Measurements from ENCODE around the gene NR5A2. TPM values are rescaled to one million over a fixed set of nuclear protein-coding genes. Genes with fewer than 3 reads are reported as not detected.

NR5A2 gene
- total and polyA plus RNA-seq, 10 of the 15 experiments (the other 5 are each of a cell fraction or from before 2014, with no cell fraction given): 0.02 to 0.60 (median 0.15) TPM; not detected in 1

DNA sequence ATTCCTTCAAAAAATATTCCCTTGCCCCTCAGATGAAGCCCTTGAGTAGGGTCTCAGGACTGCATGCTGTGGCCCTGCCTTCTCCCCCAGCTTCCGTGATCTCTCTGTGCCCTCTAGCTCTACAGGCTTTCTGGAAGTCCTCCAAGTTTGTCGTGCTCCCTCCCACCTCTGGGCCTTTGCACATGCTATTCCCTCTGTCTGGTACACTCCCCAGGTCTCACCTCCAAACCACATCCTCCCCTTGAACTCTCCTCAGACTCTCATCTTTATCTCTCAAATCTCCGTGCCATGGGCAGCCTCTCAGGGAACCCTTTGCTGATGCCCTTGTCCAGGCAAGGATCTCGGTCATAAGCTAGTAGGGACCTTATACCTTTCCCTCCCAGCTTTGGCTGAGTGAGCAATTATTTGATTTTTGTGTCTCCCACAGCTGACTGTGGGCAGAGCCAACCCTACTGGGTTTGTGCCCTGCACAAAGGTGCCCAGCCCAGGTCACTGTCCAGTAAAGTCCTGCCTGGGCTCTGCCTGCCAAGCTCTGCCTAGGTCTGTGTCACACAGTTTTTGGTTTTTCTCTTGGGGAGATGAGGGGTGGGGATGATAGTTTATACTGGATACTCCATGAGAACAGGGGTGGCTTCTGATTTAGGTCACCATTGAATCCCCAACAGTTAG is 194.2 kb downstream of the NR5A2 start:
- whole genome bisulfite sequencing (ENCODE audit: insufficient coverage, insufficient replicate concordance, low lambda C conversion rate, missing lambda C conversion rate): 57% methylated on average over 4 of the region's 4 CpGs
- DNase-seq (ENCODE audit: low read depth, low spot score): no peak
- no peak for FAIRE-seq
- peak; percentile 8; the same call in 1 of the 3 replicates for ATAC-seq
- no peaks in the 10 kb centered on the region for H3K36me3 ChIP-seq (ENCODE audit: control insufficient read depth in 2 of 2, insufficient read depth in 2 of 2, low read length in 1 of 2)
- H2AFZ ChIP-seq (ENCODE audit: control insufficient read depth, low read depth, low read length): no peak overlapping the region
- H3K27me3 ChIP-seq (replicated peaks in 1 of 2; ENCODE audit: control insufficient read depth in 2 of 2, insufficient read depth in 2 of 2, low read length in 1 of 2): 0 out of 4 replicates have a peak, but pooled peaks cover 0 to 3% of the 10 kb centered on the region in 2 experiments
- peaks cover 13% of the 10 kb centered on the region for H3K4me1 ChIP-seq (ENCODE audit: control insufficient read depth, insufficient read depth, low read length)
- H3K9ac ChIP-seq (ENCODE audit: control insufficient read depth, insufficient read depth, low read length): no peak overlapping the region
- H3K9me3 ChIP-seq (replicated peaks; ENCODE audit: control insufficient read depth, insufficient read depth, low read length): no peaks in the 10 kb centered on the region
- no peak overlapping the region for H3K4me2 ChIP-seq (ENCODE audit: control insufficient read depth, insufficient read depth)
- BruUV-seq (replicated peaks): no TSS peak
- ChIA-PET SMC1A (ENCODE audit: uncharacterized antibody, unreplicated experiment) (interaction anchor here (1.0 to 1.2 kb wide), 8 partner anchors 10 to 842 kb away, joined by 3 to 4 read pairs (median 3); no protein-coding TSS in a partner anchor), CTCF (interaction anchor here (1.6 kb wide), 1 partner anchor 537 kb away, joined by 4 read pairs; no protein-coding TSS in a partner anchor), RAD21 (ENCODE audit: unreplicated experiment) (interaction anchor here (1.7 kb wide), 1 partner anchor 12 kb away, joined by 4 read pairs; no protein-coding TSS in a partner anchor), POLR2A (no interaction called here)
- H3K27ac ChIP-seq (ENCODE audit: control insufficient read depth, insufficient read depth): no peak overlapping the region
- TF ChIP-seq IKZF1 (conservative IDR thresholded peaks at IDR 0.05): no peak
- TF ChIP-seq GATAD2B (conservative IDR thresholded peaks at IDR 0.05; ENCODE audit: low read depth): no peak
- no peak for TF ChIP-seq FOS (IDR thresholded peaks at IDR 0.05; ENCODE audit: borderline replicate concordance, extremely low read depth, insufficient read length)
- TF ChIP-seq CHD2 (IDR thresholded peaks at IDR 0.05; ENCODE audit: borderline replicate concordance, low read depth, low read length): no peak
- in situ Hi-C loops (cut with MboI) (no loop called here), intact Hi-C loops (cut with micrococcal nuclease; ENCODE audit: unreplicated experiment) (no loop called here)
- H3K79me2 ChIP-seq (ENCODE audit: control insufficient read depth, insufficient read depth, low read length): no peaks in the 10 kb centered on the region
- H4K20me1 ChIP-seq (ENCODE audit: control insufficient read depth, insufficient read depth): no peaks in the 10 kb centered on the region
- H3K4me3 ChIP-seq: no peak overlapping the region

DNA sequence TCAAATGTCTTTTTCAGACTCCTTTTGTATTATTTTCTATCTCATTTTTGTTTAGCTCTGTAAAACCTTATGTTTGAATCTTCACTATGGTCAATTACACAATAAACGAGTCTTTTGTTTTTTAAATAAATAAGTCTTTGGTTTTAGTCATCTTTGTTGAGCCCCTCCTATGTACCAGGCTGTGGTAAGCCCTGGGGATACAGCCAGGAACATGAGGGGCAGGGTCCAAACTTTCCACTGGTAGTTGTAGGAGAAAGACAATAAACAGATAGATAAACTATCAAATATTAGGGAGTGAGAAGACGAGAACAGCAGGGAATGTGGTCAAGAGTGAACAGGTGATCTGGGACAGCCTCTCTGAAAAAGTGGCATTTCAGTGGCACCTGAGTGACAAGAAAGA is 195.7 kb downstream of the NR5A2 start:
- no peak overlapping the region for H3K27ac ChIP-seq (ENCODE audit: control insufficient read depth, insufficient read depth)
- FAIRE-seq (no peak), DNase-seq (ENCODE audit: low read depth, low spot score) (no peak), ATAC-seq (no peak)
- H3K4me3 ChIP-seq: no peak overlapping the region
- peaks cover 6% of the 10 kb centered on the region; the same call in 1 of the 2 replicates for H3K4me1 ChIP-seq (ENCODE audit: control insufficient read depth, insufficient read depth, low read length)
- no peak overlapping the region for H3K4me2 ChIP-seq (ENCODE audit: control insufficient read depth, insufficient read depth)
- H3K9ac ChIP-seq (ENCODE audit: control insufficient read depth, insufficient read depth, low read length): no peak overlapping the region
- H3K9me3 ChIP-seq (replicated peaks; ENCODE audit: control insufficient read depth, insufficient read depth, low read length): no peaks in the 10 kb centered on the region
- H3K36me3 ChIP-seq (ENCODE audit: control insufficient read depth in 2 of 2, insufficient read depth in 2 of 2, low read length in 1 of 2): no peaks in the 10 kb centered on the region
- 51% methylated on average over 2 of the region's 2 CpGs for WGBS (ENCODE audit: insufficient coverage, insufficient replicate concordance, low lambda C conversion rate, missing lambda C conversion rate)
- peaks cover 0 to 3% of the 10 kb centered on the region in 2 experiments; a peak in 1 of 4 replicates for H3K27me3 ChIP-seq (replicated peaks in 1 of 2; ENCODE audit: control insufficient read depth in 2 of 2, insufficient read depth in 2 of 2, low read length in 1 of 2)
- RAD21 ChIA-PET (ENCODE audit: unreplicated experiment): interaction anchor here (1.0 to 2.0 kb wide), 3 partner anchors 13 to 70 kb away, joined by 3 to 7 read pairs (median 4); no protein-coding TSS in a partner anchor
- no peak overlapping the region for H2AFZ ChIP-seq (ENCODE audit: control insufficient read depth, low read depth, low read length)
- H4K20me1 ChIP-seq (ENCODE audit: control insufficient read depth, insufficient read depth): no peaks in the 10 kb centered on the region
- POLR2A ChIA-PET: no interaction called here
- no TSS peak for BruUV-seq (replicated peaks)
- CTCF ChIA-PET: interaction anchor here (0.7 to 1.6 kb wide), 3 partner anchors 12 to 538 kb away, joined by 3 to 4 read pairs (median 3); no protein-coding TSS in a partner anchor
- H3K79me2 ChIP-seq (ENCODE audit: control insufficient read depth, insufficient read depth, low read length): no peaks in the 10 kb centered on the region
- SMC1A ChIA-PET (ENCODE audit: uncharacterized antibody, unreplicated experiment): interaction anchor here (0.9 to 2.3 kb wide), 6 partner anchors 11 to 79 kb away, joined by 3 to 8 read pairs (median 4); no protein-coding TSS in a partner anchor
- in situ Hi-C loops (cut with MboI) (no loop called here), intact Hi-C loops (cut with micrococcal nuclease; ENCODE audit: unreplicated experiment) (no loop called here)
- TF ChIP-seq STAT1 (conservative IDR thresholded peaks at IDR 0.05): no peak
- no peak for TF ChIP-seq BHLHE40 (IDR thresholded peaks at IDR 0.05; ENCODE audit: borderline replicate concordance in 1 of 2, low read depth in 2 of 2, low read length in 1 of 2)
- TF ChIP-seq NFIC (IDR thresholded peaks at IDR 0.05; ENCODE audit: low read depth, low read length): no peak
- no peak for TF ChIP-seq TCF3 (IDR thresholded peaks at IDR 0.05; ENCODE audit: borderline replicate concordance, insufficient read depth, low read depth, low read length)
- TF ChIP-seq HDAC2 (IDR thresholded peaks at IDR 0.05): no peak
- no peak for TF ChIP-seq TBL1XR1 (IDR thresholded peaks at IDR 0.05; ENCODE audit: low read depth, low read length)
- TF ChIP-seq, protein P1, sequence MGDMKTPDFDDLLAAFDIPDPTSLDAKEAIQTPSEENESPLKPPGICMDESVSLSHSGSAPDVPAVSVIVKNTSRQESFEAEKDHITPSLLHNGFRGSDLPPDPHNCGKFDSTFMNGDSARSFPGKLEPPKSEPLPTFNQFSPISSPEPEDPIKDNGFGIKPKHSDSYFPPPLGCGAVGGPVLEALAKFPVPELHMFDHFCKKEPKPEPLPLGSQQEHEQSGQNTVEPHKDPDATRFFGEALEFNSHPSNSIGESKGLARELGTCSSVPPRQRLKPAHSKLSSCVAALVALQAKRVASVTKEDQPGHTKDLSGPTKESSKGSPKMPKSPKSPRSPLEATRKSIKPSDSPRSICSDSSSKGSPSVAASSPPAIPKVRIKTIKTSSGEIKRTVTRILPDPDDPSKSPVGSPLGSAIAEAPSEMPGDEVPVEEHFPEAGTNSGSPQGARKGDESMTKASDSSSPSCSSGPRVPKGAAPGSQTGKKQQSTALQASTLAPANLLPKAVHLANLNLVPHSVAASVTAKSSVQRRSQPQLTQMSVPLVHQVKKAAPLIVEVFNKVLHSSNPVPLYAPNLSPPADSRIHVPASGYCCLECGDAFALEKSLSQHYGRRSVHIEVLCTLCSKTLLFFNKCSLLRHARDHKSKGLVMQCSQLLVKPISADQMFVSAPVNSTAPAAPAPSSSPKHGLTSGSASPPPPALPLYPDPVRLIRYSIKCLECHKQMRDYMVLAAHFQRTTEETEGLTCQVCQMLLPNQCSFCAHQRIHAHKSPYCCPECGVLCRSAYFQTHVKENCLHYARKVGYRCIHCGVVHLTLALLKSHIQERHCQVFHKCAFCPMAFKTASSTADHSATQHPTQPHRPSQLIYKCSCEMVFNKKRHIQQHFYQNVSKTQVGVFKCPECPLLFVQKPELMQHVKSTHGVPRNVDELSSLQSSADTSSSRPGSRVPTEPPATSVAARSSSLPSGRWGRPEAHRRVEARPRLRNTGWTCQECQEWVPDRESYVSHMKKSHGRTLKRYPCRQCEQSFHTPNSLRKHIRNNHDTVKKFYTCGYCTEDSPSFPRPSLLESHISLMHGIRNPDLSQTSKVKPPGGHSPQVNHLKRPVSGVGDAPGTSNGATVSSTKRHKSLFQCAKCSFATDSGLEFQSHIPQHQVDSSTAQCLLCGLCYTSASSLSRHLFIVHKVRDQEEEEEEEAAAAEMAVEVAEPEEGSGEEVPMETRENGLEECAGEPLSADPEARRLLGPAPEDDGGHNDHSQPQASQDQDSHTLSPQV (IDR thresholded peaks at IDR 0.05): no peak
- TF ChIP-seq DPF2 (IDR thresholded peaks at IDR 0.05): no peak

Data from GM12878 (cell line).